Tibial nerve (tissue), 4 donors: ENCODE measurements around the gene RNF166.

Source experiments
- CTCF ChIP-seq, 5 experiments: fragments of 200-600 bp in 3 of 5; fragments of 450-650 bp in 2 of 5; sonication (generic) in 3 of 5; IDR thresholded peaks; one replicate each; pipeline ENCODE4 v1.5.1; 2016 to 2019; ENCODE audit warnings: antibody characterized with exemption in 5 of 5, mild to moderate bottlenecking in 3 of 5, moderate library complexity in 2 of 5
- EP300 ChIP-seq, 2 donors: sonication (generic); formaldehyde crosslinking; IDR thresholded peaks; one replicate each; pipeline ENCODE4 v1.6.1; 2017; ENCODE audit warnings: antibody characterized with exemption in 2 of 2, mild to moderate bottlenecking in 1 of 2
- POLR2A ChIP-seq, 2 donors: fragments of 450-650 bp; IDR thresholded peaks; one replicate each; pipeline ENCODE4 v1.6.1; 2017; ENCODE audit warnings: antibody characterized with exemption in 2 of 2, mild to moderate bottlenecking in 2 of 2, moderate library complexity in 2 of 2

DNA sequence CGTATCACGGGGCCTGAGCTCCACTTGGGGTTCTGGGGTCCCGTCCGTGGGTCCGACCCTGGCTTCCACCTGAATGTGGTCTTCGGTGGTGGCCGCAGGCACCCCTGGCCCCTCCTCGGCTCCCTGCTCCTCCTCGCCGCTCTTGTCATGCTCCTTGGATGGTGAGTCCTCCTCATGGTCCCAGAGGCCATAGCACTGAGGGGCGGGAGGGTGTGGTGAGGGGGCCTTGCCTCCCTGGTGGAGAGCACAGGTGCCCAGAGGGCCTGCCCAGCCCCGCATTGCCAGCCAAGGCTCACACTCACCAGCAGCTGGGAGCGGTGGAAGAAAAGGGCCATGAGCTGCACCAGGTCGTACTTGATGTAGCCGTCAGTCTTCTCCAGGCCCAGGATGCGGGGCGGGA lies 15.0 kb upstream of the RNF166 start:
- no peak for TF ChIP-seq POLR2A (IDR thresholded peaks at IDR 0.05)
- no peak for TF ChIP-seq CTCF (IDR thresholded peaks at IDR 0.05)
- no peak for TF ChIP-seq EP300 (IDR thresholded peaks at IDR 0.05)
